Loucy (cell line): ENCODE data around the gene PTGDS.

Experiments
- H2AFZ ChIP-seq: fragments of 200-600 bp; sonication (generic); 2 replicates; pipeline ENCODE4 v1.6.0; 2016; ENCODE audit warnings: antibody characterized with exemption, mild to moderate bottlenecking, low read length, moderate library complexity
- H3F3A ChIP-seq: fragments of 200-600 bp; 2 replicates; pipeline ENCODE4 v1.6.0; 2016; ENCODE audit warnings: antibody characterized with exemption, low read depth, mild to moderate bottlenecking
- H3K27me3 ChIP-seq: fragments of 200-600 bp; sonication (generic); 2 replicates; pipeline ENCODE4 v1.6.1; 2014; ENCODE audit warnings: low read length, mild to moderate bottlenecking; ENCODE audit not compliant: insufficient read depth, poor library complexity, severe bottlenecking
- H3K36me3 ChIP-seq: fragments of 200-600 bp; sonication (generic); 2 replicates; pipeline ENCODE4 v1.6.1; 2016; ENCODE audit warnings: low read length; ENCODE audit not compliant: insufficient read depth
- H3K4me1 ChIP-seq: fragments of 200-600 bp; sonication (generic); 2 replicates; pipeline ENCODE4 v1.5.1; 2014; ENCODE audit warnings: low read length, mild to moderate bottlenecking; ENCODE audit not compliant: insufficient read depth, poor library complexity, severe bottlenecking
- H3K4me2 ChIP-seq: fragments of 200-600 bp; sonication (generic); 2 replicates; pipeline ENCODE4 v1.6.0; 2014; ENCODE audit warnings: antibody characterized with exemption, low read length, low read depth, mild to moderate bottlenecking; ENCODE audit not compliant: poor library complexity, severe bottlenecking
- H3K4me3 ChIP-seq: fragments of 200-600 bp; sonication (generic); 2 replicates; pipeline ENCODE4 v1.5.1; 2014; ENCODE audit warnings: low read length, mild to moderate bottlenecking, mixed read lengths; ENCODE audit not compliant: poor library complexity, severe bottlenecking
- H3K79me2 ChIP-seq: fragments of 200-600 bp; sonication (generic); 2 replicates; pipeline ENCODE4 v1.6.1; 2014; ENCODE audit warnings: low read length; ENCODE audit not compliant: insufficient read depth
- H3K9ac ChIP-seq: fragments of 200-600 bp; sonication (generic); 2 replicates; pipeline ENCODE4 v1.6.0; 2014; ENCODE audit warnings: mild to moderate bottlenecking, low read depth, low read length, moderate library complexity; ENCODE audit not compliant: poor library complexity, severe bottlenecking
- H3K9me2 ChIP-seq: fragments of 200-600 bp; sonication (generic); replicated peaks from 2 replicates; pipeline ENCODE4 v1.6.1; 2016; ENCODE audit warnings: low read depth, low read length, mixed read lengths
- H3K9me3 ChIP-seq: fragments of 200-600 bp; sonication (generic); 2 replicates; pipeline ENCODE4 v1.6.1; 2014; ENCODE audit warnings: mild to moderate bottlenecking, antibody characterized with exemption, low read length, low read depth; ENCODE audit not compliant: insufficient read depth
- H4K20me1 ChIP-seq: fragments of 200-600 bp; sonication (generic); 2 replicates; pipeline ENCODE4 v1.6.0; 2014; ENCODE audit warnings: antibody characterized with exemption, low read length, mild to moderate bottlenecking; ENCODE audit not compliant: insufficient read depth, poor library complexity, severe bottlenecking
- EZH2phosphoT487 ChIP-seq: fragments of 200-600 bp; IDR thresholded peaks from 2 replicates; pipeline ENCODE4 v1.6.1; 2018; ENCODE audit warnings: antibody characterized with exemption, mild to moderate bottlenecking, moderate library complexity, borderline replicate concordance
- TF ChIP-seq, protein P1 (sequence below): fragments of 200-600 bp; sonication (generic); conservative IDR thresholded peaks from 2 replicates; pipeline ENCODE4 v1.5.1; 2014; ENCODE audit warnings: mild to moderate bottlenecking, antibody characterized with exemption, low read length

Gene PTGDS

DNA sequence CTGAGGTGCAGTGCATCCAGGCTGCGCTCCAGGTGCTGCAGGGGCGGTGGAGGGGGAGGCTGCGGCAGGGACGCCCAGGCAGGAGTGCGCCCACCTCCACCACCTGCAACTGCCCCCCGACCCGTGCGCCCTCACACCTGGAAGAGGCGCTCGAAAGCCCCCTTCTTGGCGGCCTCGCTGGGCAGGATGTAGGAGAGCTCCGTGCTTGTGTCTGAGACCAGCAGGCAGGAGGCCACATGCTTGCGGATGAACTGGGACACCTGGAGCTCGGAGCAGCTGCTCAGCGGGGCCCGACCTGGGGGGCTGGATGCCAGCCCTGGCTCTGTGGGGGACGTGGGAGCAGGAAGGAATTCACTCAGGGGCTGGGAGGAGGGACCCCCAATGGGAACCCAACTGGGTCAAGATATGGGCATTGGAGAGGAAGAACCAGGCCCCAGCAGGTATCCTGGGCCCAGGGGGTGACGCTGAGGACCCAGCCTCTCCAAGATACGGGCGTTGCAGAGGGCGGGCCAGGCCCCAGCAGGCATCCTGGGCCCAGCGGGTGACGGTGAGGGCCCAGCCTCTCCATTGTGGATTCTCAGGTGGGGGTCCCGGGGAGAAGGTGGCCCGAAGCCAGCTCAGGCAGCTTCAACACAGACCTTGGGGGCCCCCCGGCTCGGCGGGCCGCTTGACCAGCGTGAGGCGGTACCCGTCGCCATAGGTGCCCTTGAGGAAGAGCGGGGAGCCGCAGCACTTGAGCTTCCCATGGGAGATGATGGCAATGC lies 37.7 kb downstream of the PTGDS start:
- Histone ChIP-seq H3K9ac (no peak overlapping the region), H2AFZ (no peak overlapping the region), H3F3A (no peaks in the 10 kb centered on the region), H3K36me3 (no peaks in the 10 kb centered on the region; the same call in 1 of the 2 replicates), H3K9me2 (no peaks in the 10 kb centered on the region), H3K4me2 (no peak overlapping the region), H4K20me1 (no peaks in the 10 kb centered on the region), H3K27me3 (no peaks in the 10 kb centered on the region), H3K4me3 (no peak overlapping the region), H3K79me2 (no peaks in the 10 kb centered on the region), H3K9me3 (no peaks in the 10 kb centered on the region), H3K4me1 (no peaks in the 10 kb centered on the region)
- TF ChIP-seq, protein P1, sequence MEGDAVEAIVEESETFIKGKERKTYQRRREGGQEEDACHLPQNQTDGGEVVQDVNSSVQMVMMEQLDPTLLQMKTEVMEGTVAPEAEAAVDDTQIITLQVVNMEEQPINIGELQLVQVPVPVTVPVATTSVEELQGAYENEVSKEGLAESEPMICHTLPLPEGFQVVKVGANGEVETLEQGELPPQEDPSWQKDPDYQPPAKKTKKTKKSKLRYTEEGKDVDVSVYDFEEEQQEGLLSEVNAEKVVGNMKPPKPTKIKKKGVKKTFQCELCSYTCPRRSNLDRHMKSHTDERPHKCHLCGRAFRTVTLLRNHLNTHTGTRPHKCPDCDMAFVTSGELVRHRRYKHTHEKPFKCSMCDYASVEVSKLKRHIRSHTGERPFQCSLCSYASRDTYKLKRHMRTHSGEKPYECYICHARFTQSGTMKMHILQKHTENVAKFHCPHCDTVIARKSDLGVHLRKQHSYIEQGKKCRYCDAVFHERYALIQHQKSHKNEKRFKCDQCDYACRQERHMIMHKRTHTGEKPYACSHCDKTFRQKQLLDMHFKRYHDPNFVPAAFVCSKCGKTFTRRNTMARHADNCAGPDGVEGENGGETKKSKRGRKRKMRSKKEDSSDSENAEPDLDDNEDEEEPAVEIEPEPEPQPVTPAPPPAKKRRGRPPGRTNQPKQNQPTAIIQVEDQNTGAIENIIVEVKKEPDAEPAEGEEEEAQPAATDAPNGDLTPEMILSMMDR, result no peak
- TF ChIP-seq EZH2phosphoT487, result no peak

DNA sequence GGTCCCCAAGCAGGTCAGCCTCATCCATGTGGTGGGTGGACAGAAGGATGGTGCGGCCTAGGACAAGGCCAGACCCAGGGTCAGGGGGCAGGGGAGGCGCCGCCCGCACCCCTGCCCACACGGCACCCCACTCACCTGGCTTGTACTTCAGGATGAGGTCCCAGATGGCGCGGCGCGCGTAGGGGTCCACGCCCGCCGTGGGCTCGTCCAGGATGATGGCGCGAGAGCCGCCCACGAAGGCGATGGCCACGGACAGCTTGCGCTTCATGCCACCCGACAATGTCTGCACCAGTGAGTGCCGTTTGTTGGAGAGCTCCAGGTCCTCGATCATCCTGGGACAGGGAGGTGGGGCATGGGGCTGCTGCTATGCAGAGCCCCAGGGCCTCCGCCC lies 38.2 kb downstream of the PTGDS start:
- Histone ChIP-seq H3K4me3 (no peak overlapping the region), H3K4me1 (no peaks in the 10 kb centered on the region), H3K9me3 (no peaks in the 10 kb centered on the region), H3K36me3 (no peaks in the 10 kb centered on the region; the same call in 1 of the 2 replicates), H3K9ac (no peak overlapping the region), H4K20me1 (no peaks in the 10 kb centered on the region), H3K9me2 (no peaks in the 10 kb centered on the region), H3F3A (no peaks in the 10 kb centered on the region), H3K27me3 (no peaks in the 10 kb centered on the region), H2AFZ (no peak overlapping the region), H3K79me2 (no peaks in the 10 kb centered on the region), H3K4me2 (no peak overlapping the region)
- no peak for TF ChIP-seq EZH2phosphoT487
- TF ChIP-seq, protein P1, result no peak

DNA sequence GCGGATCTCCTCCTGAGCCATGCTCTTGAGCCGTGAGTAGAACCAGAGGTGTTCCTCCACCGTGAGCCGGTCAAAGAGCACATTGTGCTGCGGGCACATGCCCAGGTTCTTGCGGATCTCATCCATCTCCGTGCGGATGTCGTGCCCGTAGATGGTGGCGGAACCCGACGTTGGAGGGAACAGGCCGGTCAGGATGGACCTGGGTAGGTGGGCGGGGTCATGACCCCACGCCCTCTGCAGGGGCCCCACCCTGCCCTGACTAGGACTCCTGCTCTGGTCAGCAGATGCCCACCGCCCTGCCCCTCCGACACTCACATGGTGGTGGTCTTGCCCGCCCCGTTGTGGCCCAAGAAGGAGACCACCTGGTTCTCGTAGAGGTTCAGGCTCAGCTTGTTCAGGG lies 38.7 kb downstream of the PTGDS start:
- Histone ChIP-seq H3K9me3 (no peaks in the 10 kb centered on the region), H3K9ac (no peak overlapping the region), H3K9me2 (no peaks in the 10 kb centered on the region), H3K36me3 (no peaks in the 10 kb centered on the region; the same call in 1 of the 2 replicates), H4K20me1 (no peaks in the 10 kb centered on the region), H2AFZ (no peak overlapping the region), H3K4me1 (no peaks in the 10 kb centered on the region), H3F3A (no peaks in the 10 kb centered on the region), H3K4me3 (no peak overlapping the region), H3K4me2 (no peak overlapping the region), H3K27me3 (no peaks in the 10 kb centered on the region), H3K79me2 (no peaks in the 10 kb centered on the region)
- TF ChIP-seq EZH2phosphoT487, result no peak
- TF ChIP-seq, protein P1, result no peak
